NCI-H1417 (cell line): Measurements from ENCODE around the gene SIGLEC8.
"Not testable (repeated sequence)": the region's sequence is repeated elsewhere in the genome, so short reads cannot be mapped to it uniquely, and the experiment has no call there.

Experiments
- DNase-seq, 3 experiments: peaks; one replicate each; lab custom pipeline; 2025; lab: John Stamatoyannopoulos, UW

The SIGLEC8 gene

DNA sequence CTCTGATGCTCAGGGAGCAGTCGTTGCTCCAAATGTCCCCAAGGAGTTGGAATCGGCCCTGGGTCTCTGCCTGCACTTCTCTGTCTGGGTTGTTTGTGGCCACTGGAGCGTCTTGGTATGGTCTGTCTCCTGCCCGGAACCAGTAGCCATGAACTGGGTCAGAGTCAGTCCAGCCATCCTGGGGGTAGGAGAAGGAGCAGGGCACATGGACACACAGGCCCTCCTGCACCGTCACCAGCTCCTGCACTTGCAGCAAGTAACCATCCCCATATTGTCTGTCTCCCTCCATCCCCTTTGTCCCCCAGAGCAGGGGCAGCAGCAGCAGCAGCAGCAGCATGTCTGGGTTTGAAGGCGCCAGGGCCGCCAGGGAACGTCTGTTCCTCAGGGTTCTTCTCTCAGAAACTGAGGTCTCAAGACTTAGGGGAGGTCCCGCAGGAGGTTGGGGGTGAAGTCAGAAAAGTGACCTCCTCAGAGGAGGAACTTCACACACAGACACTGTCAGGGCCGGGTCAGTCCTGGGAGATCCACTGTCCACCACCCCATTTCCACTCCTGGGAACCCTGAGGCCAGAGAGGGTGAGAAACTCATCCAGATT lies at the start of gene SIGLEC8:
Gene SIGLEC8 (minus strand): TSS at position 404 of the 595 bp plus-strand sequence. CDS start 67 bp downstream, at position 337.
- DNase-seq = no peak

DNA sequence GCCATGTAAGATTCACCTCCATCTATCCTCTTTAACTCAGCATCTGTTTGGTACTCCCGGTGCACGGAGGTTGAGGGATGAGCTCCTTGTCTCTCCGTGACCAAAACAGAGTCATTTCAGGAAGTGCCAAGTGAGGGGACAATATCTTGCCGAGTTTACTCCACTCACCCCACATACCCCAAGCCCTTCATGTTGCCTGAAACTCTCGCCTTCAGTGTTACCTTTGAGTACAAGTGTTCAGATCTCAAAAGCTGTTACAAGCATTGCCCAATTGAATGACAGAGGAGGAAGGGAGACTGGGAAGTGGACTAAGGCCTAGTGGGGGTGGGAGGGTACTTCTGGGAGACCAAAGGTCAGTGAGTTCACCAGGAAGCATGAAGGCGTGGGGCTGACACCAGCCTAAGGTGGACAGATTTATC lies 49.4 kb upstream of the SIGLEC8 start:
- DNase-seq = no peak

DNA sequence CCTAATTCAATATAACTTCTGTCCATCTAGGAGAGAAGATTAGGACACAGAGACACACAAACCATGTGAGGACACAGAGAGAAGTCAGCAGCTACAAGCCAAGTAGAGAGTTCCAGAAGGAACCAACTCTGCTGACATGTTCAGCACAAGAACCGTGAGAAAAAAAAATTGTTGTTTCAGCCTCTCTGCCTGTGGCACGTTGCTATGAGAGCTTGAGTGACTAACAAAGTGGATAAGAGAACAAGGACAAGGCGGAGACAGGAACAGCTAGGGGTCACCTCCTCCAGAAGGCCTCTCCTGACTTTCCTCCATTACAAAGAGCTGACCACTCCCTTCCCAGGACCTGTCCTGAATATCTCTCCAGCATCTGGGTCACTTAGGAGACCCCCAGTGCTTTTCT lies 48.9 kb upstream of the SIGLEC8 start:
- no peak for DNase-seq

DNA sequence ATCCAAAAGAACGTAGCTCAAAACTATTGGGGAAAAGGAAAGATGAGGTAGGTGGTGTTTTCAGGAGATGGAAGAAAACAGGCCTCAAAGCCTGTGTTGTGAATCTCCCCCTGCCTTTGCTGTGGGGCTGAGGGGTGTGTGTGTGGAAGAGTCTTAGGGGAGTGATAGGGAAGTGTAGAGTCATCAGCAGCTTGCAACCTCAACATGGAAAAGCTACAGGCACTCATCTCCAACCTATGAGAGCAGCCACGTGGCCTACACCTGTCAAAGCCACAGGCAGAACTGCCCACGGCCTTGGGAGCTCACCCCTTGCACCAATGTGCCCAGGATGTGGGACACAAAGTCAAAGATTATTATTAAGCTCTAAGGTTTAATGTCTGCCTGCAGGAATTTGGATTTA lies 47.6 kb upstream of the SIGLEC8 start:
- no peak for DNase-seq

DNA sequence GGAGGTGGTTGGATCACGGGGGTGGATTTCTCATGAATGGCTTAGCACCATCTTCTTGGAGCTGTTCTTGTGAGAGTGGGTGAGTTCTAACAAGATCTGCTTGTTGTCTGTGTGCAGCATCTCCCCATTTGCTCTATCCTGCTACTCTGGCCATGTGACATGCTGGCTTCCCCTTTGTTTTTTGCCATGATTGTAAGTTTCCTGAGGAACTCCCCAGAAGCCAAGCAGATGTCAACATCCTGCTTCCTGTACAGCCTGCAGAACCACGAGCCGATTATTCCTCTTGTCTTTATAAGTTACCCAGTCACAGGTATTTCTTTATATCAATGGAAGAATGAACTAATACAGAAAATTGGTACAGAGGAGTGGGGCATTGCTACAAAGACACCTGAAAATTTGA lies 45.6 kb upstream of the SIGLEC8 start:
- DNase-seq = no peak

DNA sequence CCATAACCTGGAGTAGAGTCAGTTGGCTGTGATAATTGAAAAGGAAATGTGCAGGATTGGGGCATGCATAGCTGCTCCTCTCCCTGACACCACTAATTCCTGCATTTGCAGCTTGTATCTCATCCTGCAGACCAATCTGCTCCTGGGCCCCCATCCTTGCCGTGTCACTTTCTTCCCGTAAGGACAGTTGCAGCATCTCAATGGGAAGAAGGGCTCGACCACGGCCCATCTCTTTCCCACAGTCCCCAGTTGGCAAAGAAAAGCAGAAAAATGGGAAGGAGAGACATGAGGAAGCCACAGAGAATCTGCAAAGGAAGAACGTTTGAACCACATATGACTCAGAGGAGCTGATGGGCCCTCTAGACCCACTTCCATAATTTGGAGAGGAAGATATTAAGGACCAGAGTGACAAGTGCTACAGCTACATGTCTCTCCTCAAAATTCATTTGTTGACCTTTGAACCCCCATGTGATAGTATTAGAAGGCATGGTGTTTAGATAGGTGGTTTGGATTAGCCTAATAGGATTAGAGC lies 45.1 kb upstream of the SIGLEC8 start:
- no peak for DNase-seq

DNA sequence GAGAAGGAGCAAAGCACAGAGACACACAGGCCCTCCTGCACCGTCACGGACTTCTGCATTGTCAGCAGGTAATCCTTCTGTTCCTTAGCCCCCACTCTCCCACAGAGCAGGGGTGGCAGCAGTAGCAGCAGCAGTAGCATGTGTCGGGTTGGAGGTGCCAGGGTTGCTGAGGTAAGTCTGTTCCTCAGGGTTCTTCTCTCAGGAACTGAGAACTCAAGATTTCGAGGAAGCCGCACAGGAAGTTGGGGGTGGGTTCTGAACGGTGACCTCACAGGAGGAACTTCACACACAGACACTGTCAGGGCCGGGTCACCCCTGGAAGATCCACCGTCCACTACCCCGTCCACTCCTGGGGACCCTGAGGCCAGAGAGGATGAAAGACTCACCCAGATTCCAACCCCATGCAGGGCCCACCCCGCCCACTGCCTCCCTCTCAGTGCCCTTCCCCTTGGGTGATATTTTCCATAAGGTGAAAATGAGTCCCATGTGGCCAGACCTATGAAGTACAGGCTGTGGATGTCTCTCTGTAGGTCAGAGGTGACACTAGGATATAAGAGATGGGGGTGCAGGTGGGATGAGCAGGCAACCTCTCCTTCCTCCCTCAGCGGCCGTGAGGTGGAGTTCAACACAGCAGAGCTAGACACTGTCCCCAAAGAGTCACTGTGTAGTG lies 43.5 kb upstream of the SIGLEC8 start, which contains the start of gene SIGLEC12:
Gene SIGLEC12 (minus strand): TSS at position 207 of the 670 bp plus-strand sequence. CDS start 67 bp downstream, at position 140.
- DNase-seq = no peak

DNA sequence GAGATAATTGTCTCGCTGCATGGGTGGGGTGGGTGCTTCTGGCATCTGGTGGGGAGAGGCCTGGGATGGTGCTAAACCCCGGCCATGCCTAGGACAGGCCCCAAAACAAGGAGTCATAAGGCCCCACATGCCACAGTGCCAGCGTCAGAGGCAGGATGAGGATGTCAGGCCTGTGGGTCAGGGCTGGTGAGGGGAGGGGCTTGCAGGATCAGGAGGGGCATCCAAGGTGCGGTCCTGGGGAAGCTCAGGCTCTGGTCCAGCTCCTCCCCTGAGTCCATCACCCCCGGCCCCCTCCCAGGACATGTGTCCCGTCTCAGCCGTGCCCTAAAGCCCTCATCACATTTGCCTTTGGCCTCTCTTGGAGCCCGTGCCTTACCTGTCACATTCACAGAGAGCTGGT lies 42.7 kb upstream of the SIGLEC8 start:
- DNase-seq = not testable (repeated sequence)

DNA sequence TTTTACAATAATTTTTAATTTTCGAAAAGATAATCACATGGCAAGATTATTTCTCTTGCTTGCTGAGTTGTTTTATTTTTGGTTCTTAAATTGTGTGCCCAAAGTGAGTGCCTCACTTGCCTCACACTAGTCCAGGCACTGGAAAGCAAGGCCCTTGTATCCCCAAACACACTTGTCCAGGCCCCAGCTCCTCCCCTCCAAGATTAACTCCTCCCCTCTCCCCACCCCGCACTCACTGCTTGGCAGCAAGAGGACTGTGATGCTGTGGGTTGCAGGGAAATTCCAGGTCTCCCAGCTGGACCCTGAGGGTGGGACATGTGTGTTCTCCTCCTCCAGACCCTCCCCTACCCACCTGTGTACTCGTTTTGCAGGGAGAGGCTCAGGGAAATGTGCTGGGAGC lies 39.4 kb upstream of the SIGLEC8 start:
- no peak for DNase-seq

DNA sequence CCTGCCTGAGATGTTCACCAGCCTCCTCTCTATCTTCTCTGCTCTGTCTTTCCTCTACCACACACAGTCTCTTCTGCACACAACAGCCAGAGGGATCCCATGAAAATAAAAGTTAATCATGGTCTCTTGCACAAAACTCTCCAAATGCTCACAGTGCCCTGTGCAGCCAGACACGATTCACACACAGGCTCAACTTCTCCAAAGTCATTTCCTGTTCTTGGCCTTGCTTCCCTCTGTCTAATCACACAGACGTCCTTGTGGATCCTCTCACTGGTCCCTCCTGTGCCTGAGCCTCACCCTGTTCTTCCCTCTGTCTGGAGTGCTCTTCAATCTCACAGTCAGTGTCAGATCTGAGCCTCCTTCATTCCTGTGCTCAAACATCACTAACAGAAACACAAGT lies 35.5 kb upstream of the SIGLEC8 start:
- DNase-seq = no peak

DNA sequence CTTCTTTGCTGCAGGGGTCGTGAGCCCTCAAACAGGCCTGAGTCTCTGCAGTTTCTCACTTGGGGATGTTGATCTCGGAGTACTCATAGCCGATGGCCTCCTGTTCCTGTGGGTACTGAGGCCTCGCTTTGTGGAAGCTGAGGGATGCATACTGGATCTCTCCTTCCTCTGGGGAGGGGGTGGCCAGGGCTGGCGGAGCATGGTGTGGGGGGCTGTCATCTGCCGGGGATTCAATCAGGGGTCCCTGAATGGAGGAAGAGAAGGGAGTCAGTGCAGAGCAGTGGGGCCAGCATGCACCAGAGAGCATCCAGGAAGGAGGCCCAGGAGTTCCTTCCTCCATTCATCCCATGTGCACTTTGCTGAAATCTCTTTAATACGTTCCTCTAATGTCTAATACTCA lies 33.3 kb upstream of the SIGLEC8 start:
- no peak for DNase-seq

DNA sequence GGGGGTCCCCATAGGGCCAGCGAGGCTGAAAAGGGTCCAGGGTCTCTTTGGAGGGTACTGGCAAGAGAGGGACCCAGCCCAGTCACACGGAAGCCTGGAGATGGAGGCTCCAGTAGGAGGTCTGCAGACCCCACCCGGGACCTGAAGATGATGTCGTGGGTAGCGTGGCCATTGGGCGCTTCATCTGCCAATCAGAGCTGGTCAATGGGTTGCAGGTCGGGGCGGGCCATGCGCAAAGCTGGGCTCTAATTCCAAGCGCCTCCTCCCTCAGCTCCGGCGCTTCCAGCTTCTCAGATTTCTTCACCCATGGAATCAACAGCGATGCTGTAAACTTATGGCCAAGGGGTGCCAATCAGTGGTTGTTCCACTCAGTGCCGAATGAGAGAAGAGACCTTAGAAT lies 32.4 kb upstream of the SIGLEC8 start:
- DNase-seq = no peak

DNA sequence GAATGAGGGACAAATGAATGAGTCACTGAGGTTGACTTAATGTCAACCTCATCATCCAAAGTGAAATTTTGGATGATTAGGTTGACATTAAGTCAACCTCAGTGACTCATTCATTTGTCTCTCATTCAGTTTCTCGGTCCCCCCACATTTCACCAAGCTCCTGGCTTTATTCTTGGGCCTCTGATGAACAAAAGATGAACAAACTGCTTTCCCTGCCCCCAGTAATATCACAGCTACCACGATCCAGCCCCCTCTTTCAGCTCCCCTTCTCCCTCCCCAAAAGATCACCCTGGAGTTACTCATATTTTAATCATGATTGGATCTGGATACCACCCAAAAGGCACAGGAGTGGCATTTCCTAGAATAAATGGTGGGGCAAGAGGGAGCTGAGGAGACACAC lies 30.9 kb upstream of the SIGLEC8 start:
- no peak for DNase-seq

DNA sequence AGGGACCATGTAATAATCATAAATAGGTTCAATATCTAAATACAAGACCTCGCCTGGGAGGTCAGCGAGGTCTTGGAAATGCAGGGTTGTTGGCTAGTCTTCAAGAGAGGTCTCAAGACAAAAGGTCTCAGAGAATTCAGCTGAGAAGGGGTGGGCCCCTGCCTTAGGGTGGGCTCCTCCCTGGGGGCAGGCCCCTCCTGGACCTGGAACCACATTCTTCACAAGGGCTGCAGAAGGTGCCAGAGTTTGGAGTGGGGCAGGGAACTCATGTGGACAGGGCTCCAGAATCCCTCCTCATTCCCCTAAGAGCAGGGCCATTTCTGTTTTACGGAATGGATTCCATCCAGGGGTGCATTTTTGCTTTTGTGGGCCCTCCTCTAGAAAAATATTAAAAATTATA lies 30.2 kb upstream of the SIGLEC8 start:
- DNase-seq = no peak

DNA sequence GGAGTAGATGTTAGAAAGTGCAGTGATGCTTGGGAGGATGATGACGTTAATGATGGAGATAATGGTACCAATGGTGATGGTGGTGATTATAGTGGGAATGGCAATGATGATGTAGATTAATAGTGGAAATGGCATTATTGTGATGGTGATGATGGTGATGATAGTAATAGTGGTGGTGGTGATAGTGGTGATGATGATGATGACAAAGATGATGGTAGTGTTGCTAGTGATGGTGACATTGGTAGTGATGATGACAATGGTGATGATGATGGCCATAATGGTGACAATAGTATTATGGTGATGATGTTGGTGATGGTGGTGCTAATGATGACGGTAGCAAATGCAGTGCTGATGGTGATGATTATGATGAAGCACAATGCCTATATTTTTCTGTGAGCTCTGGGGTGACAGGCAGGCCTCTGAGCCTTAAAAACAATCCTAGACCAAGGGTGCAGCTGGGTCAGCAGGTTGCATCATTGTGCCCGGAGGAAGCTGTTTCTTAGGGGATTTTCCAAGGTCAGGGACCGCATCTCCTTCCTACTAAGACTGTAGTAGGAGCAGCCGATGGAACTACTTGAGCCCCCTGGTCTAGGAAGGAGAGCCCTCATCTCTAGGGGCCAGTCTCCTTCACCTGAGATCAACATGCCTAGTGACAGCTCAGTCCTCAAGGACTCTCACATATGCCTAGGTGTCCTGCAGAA lies 27.9 kb upstream of the SIGLEC8 start:
- no peak for DNase-seq

DNA sequence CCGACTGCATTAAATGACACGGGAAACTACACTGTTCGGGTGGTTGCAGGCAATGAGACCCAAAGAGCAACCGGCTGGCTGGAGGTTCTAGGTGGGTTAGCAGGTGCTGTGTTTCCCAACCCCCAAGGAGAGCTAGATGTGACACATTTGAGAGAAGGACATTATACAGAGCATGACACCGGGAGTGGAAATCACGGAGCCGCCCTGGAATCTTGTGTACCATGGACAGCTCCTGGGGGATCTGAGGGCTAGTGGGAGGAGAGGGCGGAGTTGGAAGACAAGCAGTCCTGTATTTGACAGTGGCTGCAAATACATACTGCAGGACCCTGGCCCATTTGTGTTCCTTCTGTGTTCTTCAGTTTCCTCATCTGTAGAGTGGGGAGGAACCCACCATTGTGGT lies 22.3 kb upstream of the SIGLEC8 start:
- no peak for DNase-seq

DNA sequence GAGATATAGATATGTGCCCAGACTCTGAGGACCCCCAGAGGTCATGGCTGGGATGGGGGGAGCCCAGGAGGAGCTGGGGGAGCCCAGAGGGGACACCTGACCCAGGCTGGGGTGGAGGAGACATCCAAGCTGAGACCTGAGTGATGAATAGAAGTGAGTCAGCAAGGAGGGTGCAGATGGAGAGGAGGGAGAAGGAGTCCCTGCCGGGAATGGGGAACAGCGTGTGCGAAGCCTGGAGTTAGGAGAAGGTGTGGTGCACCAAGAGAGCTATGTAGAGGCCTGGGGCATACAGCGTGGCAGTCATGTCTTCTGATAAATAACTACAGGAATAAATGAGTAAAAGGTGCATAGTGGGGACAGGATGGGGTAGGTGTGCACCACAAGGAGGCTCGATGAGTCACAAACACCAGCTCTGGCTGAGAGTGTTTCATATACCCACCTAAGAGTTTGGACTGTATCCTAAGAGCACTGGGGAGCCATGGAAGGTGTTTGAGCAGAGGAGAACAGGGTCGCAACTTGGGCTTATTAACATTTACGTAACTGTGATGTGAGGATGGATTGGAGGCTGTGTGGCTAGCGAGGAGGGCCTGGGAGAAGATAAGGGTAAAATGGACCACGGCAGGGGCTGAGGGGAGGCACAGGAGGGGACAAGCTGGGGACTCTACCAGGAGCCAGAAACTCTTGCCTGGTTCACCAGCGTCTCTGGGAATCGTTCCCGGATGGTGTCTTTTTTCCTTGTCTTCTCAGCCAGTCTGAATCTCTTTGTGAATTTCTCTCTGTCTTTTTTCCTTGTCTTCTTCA lies 21.5 kb upstream of the SIGLEC8 start:
- no peak for DNase-seq

DNA sequence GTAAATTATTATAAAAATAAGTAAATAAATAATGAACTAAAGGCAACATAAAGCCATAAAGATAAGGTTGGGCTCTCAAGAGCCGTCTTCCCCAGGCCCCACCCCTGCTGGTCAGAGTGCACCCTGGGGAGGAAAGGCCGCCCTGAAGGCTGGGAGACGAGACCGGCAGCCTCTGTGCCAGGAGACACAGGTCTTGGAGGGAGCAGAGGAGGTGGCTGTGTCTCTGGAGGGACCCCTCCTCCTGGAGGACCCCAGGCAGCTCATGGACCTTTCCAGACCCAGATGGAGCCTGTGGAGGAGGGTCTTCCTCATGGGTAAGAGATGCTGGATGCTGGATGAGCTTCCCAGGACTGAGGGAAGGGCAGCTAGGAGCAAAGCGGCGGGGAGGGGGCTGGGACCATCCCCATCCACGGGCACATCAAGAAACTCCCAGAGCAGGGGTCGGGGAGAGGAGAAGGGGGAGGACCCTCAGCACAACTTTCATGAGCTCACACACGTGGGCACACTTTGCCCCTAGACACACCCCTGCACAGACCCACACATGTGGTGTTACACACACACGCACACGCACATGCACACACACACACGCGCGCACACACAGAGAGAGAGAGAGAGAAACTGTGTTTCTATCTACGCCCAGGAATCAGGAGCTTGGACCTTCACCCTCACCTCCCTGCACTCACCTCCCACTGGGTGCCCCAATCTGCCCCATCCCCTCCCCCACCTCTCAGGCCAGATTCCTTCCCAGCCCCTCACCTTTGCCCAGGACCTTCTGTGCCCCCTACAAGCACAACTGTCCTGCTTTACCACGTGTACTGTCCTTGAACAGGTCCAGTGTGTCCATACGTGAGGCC lies 20.4 kb upstream of the SIGLEC8 start, which contains the start of gene CEACAM18:
Gene CEACAM18 (plus strand): TSS at position 159 of the 854 bp plus-strand sequence.
- no peak for DNase-seq

DNA sequence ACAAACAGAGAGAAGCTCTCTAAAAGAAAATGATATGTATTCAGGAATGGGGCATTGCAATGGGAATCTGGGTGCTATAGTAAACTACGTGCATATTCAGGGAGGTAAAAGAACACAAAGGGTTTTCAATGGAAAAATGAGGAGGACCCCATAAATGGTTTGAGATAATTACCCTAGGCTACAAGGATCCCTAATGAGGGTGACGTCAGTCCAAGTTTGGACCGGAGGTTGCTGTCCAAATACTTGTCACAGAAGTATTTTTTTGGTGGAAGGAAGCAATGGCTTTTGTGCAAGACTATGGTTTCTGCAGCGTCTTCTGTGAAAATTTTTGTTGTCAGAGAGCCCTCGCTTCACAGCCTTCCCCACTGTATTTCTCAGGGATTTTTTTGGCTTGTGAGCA lies 19.1 kb upstream of the SIGLEC8 start:
- no peak for DNase-seq

DNA sequence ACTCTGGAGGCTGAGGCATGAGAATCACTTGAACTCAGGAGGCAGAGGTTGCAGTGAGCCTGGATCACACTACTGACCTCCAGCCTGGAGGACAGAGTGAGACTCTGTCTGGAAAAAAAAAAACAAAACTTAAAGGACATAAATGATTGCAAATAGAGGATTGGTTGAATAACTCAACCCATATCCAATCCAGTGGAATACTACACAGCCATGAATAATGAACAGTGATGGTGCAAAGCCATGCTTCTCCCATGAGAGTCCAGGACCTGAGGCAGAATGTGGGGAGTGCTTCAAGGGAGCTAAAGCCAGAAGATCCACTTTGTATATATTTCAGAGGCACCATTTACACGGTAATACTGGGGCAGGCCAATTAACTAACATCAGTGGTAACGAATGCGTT lies 17.9 kb upstream of the SIGLEC8 start:
- no peak for DNase-seq
